B cell (primary cell): ENCODE data around the gene NPAS3. TPM values are rescaled to one million over a fixed set of nuclear protein-coding genes. Genes with fewer than 3 reads are reported as not detected.

ENCODE experiments used
- ATAC-seq: fragments of 200-7000 bp; cut with Tn5 transposase; one replicate; pipeline ENCODE4 v1.10.0; 2021; ENCODE audit warnings: low read depth, mild to moderate bottlenecking, moderate number of reproducible peaks, moderate library complexity
- CTCF ChIA-PET: fragments of 350-600 bp; sonication (Branson Sonifier 250); formaldehyde crosslinking; loops from one replicate; lab custom pipeline; 2021; ENCODE audit warnings: antibody characterized with exemption, inconsistent platforms; lab: Charles Lee
- POLR2A ChIA-PET: fragments of 350-600 bp; sonication (Branson Sonifier 250); formaldehyde crosslinking; loops from one replicate; lab custom pipeline; 2021; ENCODE audit warnings: antibody characterized with exemption; lab: Charles Lee
- DNase-seq: peaks from one replicate; pipeline ENCODE4 v3.0.0; 2013
- H2AFZ ChIP-seq: 2 replicates; pipeline ENCODE4 v1.6.1; 2012; ENCODE audit warnings: mild to moderate bottlenecking, low read depth, low read length; ENCODE audit not compliant: insufficient read depth, poor library complexity, severe bottlenecking
- H3K27ac ChIP-seq, 2 donors: 1 replicate in 1 of 2; 2 replicates in 1 of 2; pipeline ENCODE4 v1.5.1; 2012 to 2013; ENCODE audit warnings: low read length in 2 of 2, mild to moderate bottlenecking in 2 of 2, moderate library complexity in 1 of 2
- H3K27me3 ChIP-seq, 4 experiments: fragments of 200-600 bp in 1 of 4; sonication (generic) in 1 of 4; replicated peaks in 1 of 4; 1 replicate in 2 of 4; 2 replicates in 2 of 4; pipeline versions ENCODE4 v1.6.1 to v1.7.0; 2013 to 2016; ENCODE audit warnings: low read length in 3 of 4, mild to moderate bottlenecking in 2 of 4, mixed read lengths in 1 of 4, moderate library complexity in 1 of 4; ENCODE audit not compliant: insufficient read depth in 4 of 4, control insufficient read depth in 3 of 4; ENCODE audit errors: control extremely low read depth in 1 of 4
- H3K36me3 ChIP-seq, 2 experiments: replicated peaks in 1 of 2; 1 replicate in 1 of 2; 2 replicates in 1 of 2; pipeline versions ENCODE4 v1.6.1 to v1.7.1; 2013; ENCODE audit warnings: low read length in 1 of 2; ENCODE audit not compliant: insufficient read depth in 2 of 2, control insufficient read depth in 1 of 2; ENCODE audit errors: control extremely low read depth in 1 of 2, extremely low read depth in 1 of 2
- H3K4me1 ChIP-seq, 2 donors: fragments of 200-600 bp in 1 of 2; sonication (generic) in 1 of 2; 1 replicate in 1 of 2; 2 replicates in 1 of 2; pipeline versions ENCODE4 v1.5.1 to v1.6.1; 2013 to 2017; ENCODE audit warnings: low read length in 2 of 2; ENCODE audit not compliant: control insufficient read depth in 2 of 2, insufficient read depth in 2 of 2
- H3K4me2 ChIP-seq: replicated peaks from 2 replicates; pipeline ENCODE3; 2012; ENCODE audit warnings: mild to moderate bottlenecking, low read depth, low read length; ENCODE audit not compliant: poor library complexity, severe bottlenecking
- H3K4me3 ChIP-seq, 5 experiments: fragments of 200-600 bp in 1 of 5; sonication (generic) in 1 of 5; 1 replicate in 3 of 5; 2 replicates in 2 of 5; pipeline versions ENCODE4 v1.5.1 to v1.7.0; 2011 to 2016; ENCODE audit warnings: low read length in 4 of 5, mild to moderate bottlenecking in 4 of 5, low read depth in 2 of 5, control low read depth in 1 of 5, moderate library complexity in 1 of 5; ENCODE audit not compliant: insufficient read depth in 1 of 5; ENCODE audit errors: control extremely low read depth in 1 of 5, extremely low read depth in 1 of 5
- H3K79me2 ChIP-seq: fragments of 200-600 bp; sonication (generic); one replicate; pipeline ENCODE4 v1.6.0; 2016; ENCODE audit warnings: low read length; ENCODE audit not compliant: control insufficient read depth, insufficient read depth
- H3K9ac ChIP-seq: fragments of 200-600 bp; sonication (generic); 2 replicates; pipeline ENCODE4 v1.6.1; 2017; ENCODE audit warnings: mild to moderate bottlenecking, low read length, moderate library complexity
- H3K9me3 ChIP-seq, 3 donors: one replicate each; pipeline versions ENCODE4 v1.6.1 to v1.7.1; 2013; ENCODE audit warnings: low read length in 2 of 3; ENCODE audit not compliant: control insufficient read depth in 2 of 3, insufficient read depth in 1 of 3; ENCODE audit errors: control extremely low read depth in 1 of 3
- H4K20me1 ChIP-seq: 2 replicates; pipeline ENCODE4 v1.6.0; 2012; ENCODE audit warnings: mild to moderate bottlenecking, low read length; ENCODE audit not compliant: insufficient read depth, control insufficient read depth, poor library complexity, severe bottlenecking
- H3K27ac Mint-ChIP-seq: one replicate; pipeline ENCODE4 v1.8.0; 2021; ENCODE audit warnings: mixed read lengths
- H3K27me3 Mint-ChIP-seq: one replicate; pipeline ENCODE4 v1.8.0; 2021; ENCODE audit warnings: mixed read lengths
- H3K4me1 Mint-ChIP-seq: one replicate; pipeline ENCODE4 v1.8.0; 2021; ENCODE audit warnings: mixed read lengths
- H3K4me3 Mint-ChIP-seq: one replicate; pipeline ENCODE4 v1.8.0; 2021; ENCODE audit warnings: mixed read lengths
- H3K9me3 Mint-ChIP-seq: one replicate; pipeline ENCODE4 v1.8.0; 2022; ENCODE audit warnings: mixed read lengths; ENCODE audit not compliant: insufficient read depth
- EZH2 ChIP-seq: IDR thresholded peaks from 2 replicates; pipeline ENCODE4 v1.6.1; 2012; ENCODE audit warnings: borderline replicate concordance, low read depth, mild to moderate bottlenecking, moderate library complexity, low read length; ENCODE audit not compliant: insufficient read depth, poor library complexity, severe bottlenecking
- WGBS: methylation state at CpG from one replicate; pipeline ENCODE4 v1.1.5; 2013; ENCODE audit warnings: missing lambda C conversion rate; ENCODE audit not compliant: insufficient coverage; 5-methylcytosine and 5-hydroxymethylcytosine counted together
- intact Hi-C: fragments of 100-400 bp; cut with micrococcal nuclease; formaldehyde crosslinking; loops from one replicate; pipeline ENCODE4 v1.10.0; 2022
- polyA plus RNA-seq: library from polyadenylated mRNA; depleted of rRNA; stranded (reverse); fragments of >200 nt; gene quantifications from 2 replicates; pipeline ENCODE4 v1.2.3, GENCODE V29; 2012
- total RNA-seq, 2 donors: library from RNA; stranded (reverse); fragments of 120-200 nt in 1 of 2; gene quantifications; 1 replicate in 1 of 2; 2 replicates in 1 of 2; pipeline versions ENCODE4 v1.2.3 to v1.2.4, GENCODE V29; 2013 to 2022
- TF ChIP-seq, protein P1 (sequence below): fragments of 200-600 bp; IDR thresholded peaks from one replicate; pipeline ENCODE4 v1.8.0; 2022; ENCODE audit warnings: antibody characterized with exemption, mild to moderate bottlenecking

The NPAS3 gene
- total and polyA plus RNA-seq, 2 donors (not counting 1 experiment from before 2014, with no cell fraction given): not detected

DNA sequence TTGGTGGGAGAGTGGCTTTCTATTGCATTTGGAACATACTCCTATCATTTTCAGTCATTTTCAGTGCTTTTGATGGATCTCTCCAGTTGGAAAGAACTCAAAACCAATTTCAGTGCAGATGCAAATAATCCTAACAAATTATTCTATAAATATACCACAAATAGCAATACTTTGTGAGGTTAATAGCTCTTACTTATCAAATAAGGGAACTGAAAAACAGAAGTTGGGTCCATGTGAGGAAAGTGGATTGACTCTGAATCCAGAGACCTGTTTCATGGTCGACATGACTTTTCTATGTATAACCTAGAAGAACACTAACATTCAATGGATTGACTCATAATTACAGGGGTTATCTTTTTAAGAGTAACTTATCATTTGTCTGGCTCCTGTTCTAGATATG lies 763.6 kb downstream of the NPAS3 start:
- Histone ChIP-seq H3K79me2 (no peaks in the 10 kb centered on the region), H2AFZ (no peak overlapping the region), H3K27ac (no peak overlapping the region), H3K4me2 (no peak overlapping the region), H3K4me3 (no peak overlapping the region), H3K27me3 (no peaks in the 10 kb centered on the region), H3K4me1 (no peaks in the 10 kb centered on the region), H3K9ac (no peak overlapping the region), H4K20me1 (no peaks in the 10 kb centered on the region), H3K36me3 (no peaks in the 10 kb centered on the region), H3K9me3 (no peaks in the 10 kb centered on the region)
- TF ChIP-seq, protein P1, sequence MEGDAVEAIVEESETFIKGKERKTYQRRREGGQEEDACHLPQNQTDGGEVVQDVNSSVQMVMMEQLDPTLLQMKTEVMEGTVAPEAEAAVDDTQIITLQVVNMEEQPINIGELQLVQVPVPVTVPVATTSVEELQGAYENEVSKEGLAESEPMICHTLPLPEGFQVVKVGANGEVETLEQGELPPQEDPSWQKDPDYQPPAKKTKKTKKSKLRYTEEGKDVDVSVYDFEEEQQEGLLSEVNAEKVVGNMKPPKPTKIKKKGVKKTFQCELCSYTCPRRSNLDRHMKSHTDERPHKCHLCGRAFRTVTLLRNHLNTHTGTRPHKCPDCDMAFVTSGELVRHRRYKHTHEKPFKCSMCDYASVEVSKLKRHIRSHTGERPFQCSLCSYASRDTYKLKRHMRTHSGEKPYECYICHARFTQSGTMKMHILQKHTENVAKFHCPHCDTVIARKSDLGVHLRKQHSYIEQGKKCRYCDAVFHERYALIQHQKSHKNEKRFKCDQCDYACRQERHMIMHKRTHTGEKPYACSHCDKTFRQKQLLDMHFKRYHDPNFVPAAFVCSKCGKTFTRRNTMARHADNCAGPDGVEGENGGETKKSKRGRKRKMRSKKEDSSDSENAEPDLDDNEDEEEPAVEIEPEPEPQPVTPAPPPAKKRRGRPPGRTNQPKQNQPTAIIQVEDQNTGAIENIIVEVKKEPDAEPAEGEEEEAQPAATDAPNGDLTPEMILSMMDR: no peak
- TF ChIP-seq EZH2: no peak
- H3K9me3 Mint-ChIP-seq: no peaks in the 10 kb centered on the region
- no peaks in the 10 kb centered on the region for H3K4me1 Mint-ChIP-seq
- H3K27me3 Mint-ChIP-seq: peaks cover 2% of the 10 kb centered on the region
- WGBS: no CpG with 5 or more reads among the region's 1 CpG
- ATAC-seq: no peak
- H3K4me3 Mint-ChIP-seq: no peak overlapping the region
- intact Hi-C loops: no loop called here
- no peak for DNase-seq
- no peak overlapping the region for H3K27ac Mint-ChIP-seq
- CTCF ChIA-PET: no interaction called here
- POLR2A ChIA-PET: no interaction called here

DNA sequence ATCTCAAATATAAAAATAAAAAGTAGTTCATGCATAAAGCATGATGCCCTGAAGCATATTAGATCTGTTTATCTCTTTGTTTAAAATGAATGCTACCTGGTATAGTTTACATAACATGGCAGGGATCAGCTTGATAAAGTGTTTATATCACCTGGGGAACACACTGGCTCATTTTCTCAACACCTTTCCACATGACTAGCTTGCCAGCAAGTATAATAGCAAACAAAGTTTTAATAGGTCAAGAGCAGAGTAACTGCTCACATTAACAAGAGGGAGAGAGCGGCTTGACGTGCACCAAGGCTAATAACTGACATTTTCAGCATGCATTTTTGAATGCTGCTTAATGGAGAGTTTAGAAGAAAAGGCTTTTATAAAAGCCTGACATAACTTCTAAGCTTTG lies 765.8 kb downstream of the NPAS3 start:
- Histone ChIP-seq H3K27me3 (no peaks in the 10 kb centered on the region), H3K4me2 (no peak overlapping the region), H3K36me3 (no peaks in the 10 kb centered on the region), H3K27ac (no peak overlapping the region), H4K20me1 (no peaks in the 10 kb centered on the region), H3K4me3 (no peak overlapping the region), H3K4me1 (no peaks in the 10 kb centered on the region), H3K9me3 (no peaks in the 10 kb centered on the region), H3K79me2 (no peaks in the 10 kb centered on the region), H3K9ac (no peak overlapping the region), H2AFZ (no peak overlapping the region)
- ChIA-PET POLR2A (no interaction called here), CTCF (no interaction called here)
- Mint-ChIP-seq H3K27me3 (peaks cover 2% of the 10 kb centered on the region), H3K27ac (no peak overlapping the region), H3K9me3 (no peaks in the 10 kb centered on the region), H3K4me3 (no peak overlapping the region), H3K4me1 (no peaks in the 10 kb centered on the region)
- TF ChIP-seq, protein P1: no peak
- TF ChIP-seq EZH2: no peak
- ATAC-seq: no peak
- 100% methylated on average over 2 of the region's 2 CpGs for WGBS
- no peak for DNase-seq
- intact Hi-C loops: no loop called here
